Astrocyte of the spinal cord (primary cell): Measurements from ENCODE around the gene RFC3.

Source experiments
- DNase-seq: peaks from one replicate; pipeline ENCODE4 v3.0.0; 2011; ENCODE audit warnings: low read depth, low spot score
- H3K4me3 ChIP-seq: 2 replicates; pipeline ENCODE4 v1.5.1; 2011; ENCODE audit warnings: low read depth, mild to moderate bottlenecking, low read length, moderate library complexity
- in situ Hi-C: cut with HindIII; loops from 2 replicates; pipeline ENCODE4 v1.10.0; 2017; ENCODE audit warnings: low sequenced_read_pairs
- TF ChIP-seq, protein P1 (sequence below): IDR thresholded peaks from 2 replicates; pipeline ENCODE4 v1.5.1; 2012; ENCODE audit warnings: low read depth, mild to moderate bottlenecking, low read length, inconsistent platforms

The RFC3 gene

GRCh38 chr13:33842986-33843385, 25.0 kb downstream of the RFC3 start:
- no peak overlapping the region for H3K4me3 ChIP-seq
- in situ Hi-C loops, result no loop called here
- TF ChIP-seq, protein P1, sequence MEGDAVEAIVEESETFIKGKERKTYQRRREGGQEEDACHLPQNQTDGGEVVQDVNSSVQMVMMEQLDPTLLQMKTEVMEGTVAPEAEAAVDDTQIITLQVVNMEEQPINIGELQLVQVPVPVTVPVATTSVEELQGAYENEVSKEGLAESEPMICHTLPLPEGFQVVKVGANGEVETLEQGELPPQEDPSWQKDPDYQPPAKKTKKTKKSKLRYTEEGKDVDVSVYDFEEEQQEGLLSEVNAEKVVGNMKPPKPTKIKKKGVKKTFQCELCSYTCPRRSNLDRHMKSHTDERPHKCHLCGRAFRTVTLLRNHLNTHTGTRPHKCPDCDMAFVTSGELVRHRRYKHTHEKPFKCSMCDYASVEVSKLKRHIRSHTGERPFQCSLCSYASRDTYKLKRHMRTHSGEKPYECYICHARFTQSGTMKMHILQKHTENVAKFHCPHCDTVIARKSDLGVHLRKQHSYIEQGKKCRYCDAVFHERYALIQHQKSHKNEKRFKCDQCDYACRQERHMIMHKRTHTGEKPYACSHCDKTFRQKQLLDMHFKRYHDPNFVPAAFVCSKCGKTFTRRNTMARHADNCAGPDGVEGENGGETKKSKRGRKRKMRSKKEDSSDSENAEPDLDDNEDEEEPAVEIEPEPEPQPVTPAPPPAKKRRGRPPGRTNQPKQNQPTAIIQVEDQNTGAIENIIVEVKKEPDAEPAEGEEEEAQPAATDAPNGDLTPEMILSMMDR, result no peak
- no peak for DNase-seq

- no peak overlapping the region for H3K4me3 ChIP-seq
- no peak for DNase-seq
- TF ChIP-seq, protein P1, result no peak
- in situ Hi-C loops, result no loop called here
These were observed 27.8 kb downstream of the RFC3 start for GRCh38 chr13:33845572-33846302.

DNA sequence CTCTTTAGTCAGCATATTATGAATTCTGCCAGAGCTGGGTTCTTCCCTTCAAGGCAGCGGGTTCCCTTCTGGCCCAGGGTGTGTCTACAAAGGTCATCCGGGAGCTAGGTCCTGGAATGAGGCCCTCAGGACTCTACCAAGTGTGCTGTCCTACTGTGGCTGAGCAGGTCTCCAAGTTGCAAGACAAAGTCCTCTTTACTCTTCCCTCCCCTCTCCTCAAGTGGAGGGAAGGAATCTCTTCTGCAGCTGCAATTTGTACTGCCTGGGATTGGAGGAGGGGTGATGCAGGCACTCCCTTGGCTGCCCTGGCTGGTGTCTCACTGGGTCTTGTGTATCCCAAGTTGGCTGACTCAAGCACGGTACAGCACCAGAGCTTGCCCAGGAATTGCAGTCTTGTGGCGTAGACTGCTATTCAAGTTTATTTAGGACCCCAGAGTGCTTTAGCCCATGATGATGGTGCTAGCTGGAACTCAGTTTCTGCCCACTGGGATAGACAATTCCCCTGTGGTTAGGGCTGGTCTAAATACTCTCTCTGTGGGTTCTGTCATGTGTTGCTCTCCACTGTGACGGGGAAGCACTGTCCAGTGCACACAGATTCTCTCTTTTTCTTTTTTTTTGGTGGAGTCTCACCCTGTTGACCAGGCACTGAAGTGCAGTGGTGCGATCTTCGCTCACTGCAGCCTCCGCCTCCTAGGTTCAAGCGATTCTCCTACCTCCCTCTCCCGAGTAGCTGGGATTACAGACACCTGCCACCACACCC, 28.5 kb downstream of the RFC3 start:
- in situ Hi-C loops, result no loop called here
- no peak overlapping the region for H3K4me3 ChIP-seq
- TF ChIP-seq, protein P1, result no peak
- DNase-seq, result no peak

- TF ChIP-seq, protein P1, result no peak
- no peak overlapping the region for H3K4me3 ChIP-seq
- in situ Hi-C loops, result no loop called here
- no peak for DNase-seq
These were observed 31.3 kb downstream of the RFC3 start for GRCh38 chr13:33849211-33849610.

DNA sequence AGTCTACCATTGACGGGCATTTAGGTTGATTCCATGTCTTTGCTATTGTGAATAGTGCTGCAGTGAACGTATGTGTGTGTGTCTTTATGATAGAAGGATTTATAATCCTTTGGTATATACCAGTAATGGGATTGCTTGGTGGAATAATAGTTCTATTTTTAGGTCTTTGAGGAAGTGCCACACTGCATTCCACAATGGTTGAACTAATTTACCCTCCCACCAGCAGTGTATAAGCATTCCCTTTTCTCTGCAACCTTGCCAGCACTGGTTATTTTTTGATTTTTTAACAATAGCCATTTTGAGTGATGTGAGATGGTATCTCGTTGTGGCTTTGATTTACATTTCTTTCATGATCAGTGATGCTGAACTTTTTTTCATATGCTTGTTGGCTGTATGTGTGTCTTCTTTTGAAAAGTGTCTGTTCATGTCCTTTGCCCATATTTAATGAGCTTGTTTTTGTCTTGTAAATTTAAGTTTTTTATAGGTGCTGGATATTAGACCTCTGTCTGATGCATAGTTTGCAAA, 37.5 kb downstream of the RFC3 start:
- H3K4me3 ChIP-seq, result no peak overlapping the region
- in situ Hi-C loops, result no loop called here
- no peak for DNase-seq
- TF ChIP-seq, protein P1, result no peak

GRCh38 chr13:33859691-33860303, 41.8 kb downstream of the RFC3 start:
- DNase-seq, result no peak
- no peak overlapping the region for H3K4me3 ChIP-seq
- in situ Hi-C loops, result no loop called here
- TF ChIP-seq, protein P1, result no peak
